MM.1S (cell line): ENCODE data around the gene TMEM69.
A peak's percentile ranks its signal among the peaks of the same experiment; 100 is the strongest.

ENCODE experiments used
- DNase-seq: peaks from one replicate; pipeline ENCODE4 v3.0.0-alpha.2; 2015
- H2AFZ ChIP-seq: fragments of 300-600 bp; sonication (generic); 2 replicates; pipeline ENCODE4 v1.6.0; 2016; ENCODE audit warnings: antibody characterized with exemption, low read length
- H3F3A ChIP-seq: fragments of 300-600 bp; sonication (generic); 2 replicates; pipeline ENCODE4 v1.6.1; 2016; ENCODE audit warnings: mild to moderate bottlenecking, antibody characterized with exemption, low read length, moderate library complexity, mixed read lengths; ENCODE audit not compliant: insufficient read depth
- H3K27ac ChIP-seq: fragments of 300-600 bp; sonication (generic); 2 replicates; pipeline ENCODE4 v1.5.1; 2016; ENCODE audit warnings: mild to moderate bottlenecking, low read length
- H3K27me3 ChIP-seq: fragments of 300-600 bp; sonication (generic); replicated peaks from 2 replicates; pipeline ENCODE4 v1.6.0; 2016; ENCODE audit warnings: low read length; ENCODE audit not compliant: insufficient read depth
- H3K36me3 ChIP-seq: fragments of 300-600 bp; sonication (generic); replicated peaks from 2 replicates; pipeline ENCODE4 v1.6.1; 2016; ENCODE audit warnings: mild to moderate bottlenecking, low read length, mixed read lengths; ENCODE audit not compliant: insufficient read depth
- H3K4me1 ChIP-seq: fragments of 300-600 bp; sonication (generic); 2 replicates; pipeline ENCODE4 v1.6.1; 2016; ENCODE audit warnings: low read length, mixed read lengths
- H3K4me2 ChIP-seq: fragments of 300-600 bp; sonication (generic); 2 replicates; pipeline ENCODE4 v1.6.0; 2016; ENCODE audit warnings: low read depth, low read length
- H3K4me3 ChIP-seq: fragments of 300-600 bp; sonication (generic); 2 replicates; pipeline ENCODE4 v1.5.1; 2016; ENCODE audit warnings: low read length, mixed read lengths
- H3K79me2 ChIP-seq: fragments of 300-600 bp; sonication (generic); 2 replicates; pipeline ENCODE4 v1.6.1; 2016; ENCODE audit warnings: mixed run types, low read length, mixed read lengths
- H3K9ac ChIP-seq: fragments of 300-600 bp; sonication (generic); 2 replicates; pipeline ENCODE4 v1.6.1; 2016; ENCODE audit warnings: low read length, mixed read lengths
- H3K9me2 ChIP-seq: fragments of 300-600 bp; sonication (generic); replicated peaks from 2 replicates; pipeline ENCODE4 v1.6.1; 2016; ENCODE audit warnings: mild to moderate bottlenecking, low read length, mixed read lengths; ENCODE audit not compliant: insufficient read depth
- H3K9me3 ChIP-seq: fragments of 300-600 bp; sonication (generic); replicated peaks from 2 replicates; pipeline ENCODE4 v1.6.1; 2016; ENCODE audit warnings: mild to moderate bottlenecking, low read length, mixed read lengths; ENCODE audit not compliant: insufficient read depth
- H4K20me1 ChIP-seq: fragments of 300-600 bp; sonication (generic); 2 replicates; pipeline ENCODE4 v1.6.1; 2016; ENCODE audit warnings: mild to moderate bottlenecking, low read length, moderate library complexity, mixed read lengths; ENCODE audit not compliant: insufficient read depth
- CTCF ChIP-seq: fragments of 300-600 bp; sonication (generic); IDR thresholded peaks from 2 replicates; pipeline ENCODE4 v1.5.1; 2016; ENCODE audit warnings: antibody characterized with exemption, low read length, mixed read lengths
- EZH2 ChIP-seq: fragments of 300-600 bp; sonication (generic); optimal IDR thresholded peaks from 2 replicates; pipeline ENCODE3; 2017; ENCODE audit warnings: low read depth, mild to moderate bottlenecking, antibody characterized with exemption, low read length, mixed read lengths
- EZH2phosphoT487 ChIP-seq: fragments of 300-600 bp; sonication (generic); IDR thresholded peaks from 2 replicates; pipeline ENCODE4 v1.6.1; 2018; ENCODE audit warnings: antibody characterized with exemption, low read length

Gene TMEM69

GRCh38 chr1:45684402-45684801 is 3.6 kb upstream of the TMEM69 start:
- peaks cover 84% of the 10 kb centered on the region for H3K79me2 ChIP-seq
- H3K4me1 ChIP-seq, result peaks cover 5% of the 10 kb centered on the region; the same call in 1 of the 2 replicates
- H3K4me2 ChIP-seq, result peak overlapping the region; percentile 83
- TF ChIP-seq CTCF, result no peak
- no peak for TF ChIP-seq EZH2
- no peak for TF ChIP-seq EZH2phosphoT487
- H3K9me2 ChIP-seq, result no peaks in the 10 kb centered on the region
- H3K36me3 ChIP-seq, result no peaks in the 10 kb centered on the region
- H2AFZ ChIP-seq, result no peak overlapping the region
- peaks cover 10% of the 10 kb centered on the region; the same call in 1 of the 2 replicates for H4K20me1 ChIP-seq
- DNase-seq, result no peak
- peak overlapping the region; percentile 90; the same call in 1 of the 2 replicates for H3K9ac ChIP-seq
- no peaks in the 10 kb centered on the region for H3K27me3 ChIP-seq
- peak overlapping the region; percentile 99; the same call in 1 of the 2 replicates for H3K4me3 ChIP-seq
- no peak overlapping the region for H3K27ac ChIP-seq
- no peaks in the 10 kb centered on the region for H3K9me3 ChIP-seq
- peaks cover 13% of the 10 kb centered on the region for H3F3A ChIP-seq

GRCh38 chr1:45685308-45686014 is 2.5 kb upstream of the TMEM69 start:
- H3K36me3 ChIP-seq, result no peaks in the 10 kb centered on the region
- H2AFZ ChIP-seq, result peak overlapping the region; percentile 98
- peak overlapping the region; percentile 90 for H3K9ac ChIP-seq
- H3K9me2 ChIP-seq, result no peaks in the 10 kb centered on the region
- H3K9me3 ChIP-seq, result no peaks in the 10 kb centered on the region
- peak overlapping the region; percentile 91; the same call in 1 of the 2 replicates for H3K27ac ChIP-seq
- H4K20me1 ChIP-seq, result peaks cover 10% of the 10 kb centered on the region; the same call in 1 of the 2 replicates
- TF ChIP-seq EZH2phosphoT487, result no peak
- TF ChIP-seq EZH2, result no peak
- no peak for TF ChIP-seq CTCF
- peak overlapping the region; percentile 83 for H3K4me2 ChIP-seq
- no peaks in the 10 kb centered on the region for H3K27me3 ChIP-seq
- H3F3A ChIP-seq, result peaks cover 13% of the 10 kb centered on the region
- peaks cover 84% of the 10 kb centered on the region for H3K79me2 ChIP-seq
- H3K4me3 ChIP-seq, result peak overlapping the region; percentile 99
- 0 out of 2 replicates have a peak, but pooled peaks cover 3% of the 10 kb centered on the region for H3K4me1 ChIP-seq
- DNase-seq, result peak; percentile 22

- Histone ChIP-seq H3K4me2 (peak overlapping the region; percentile 83), H3K79me2 (peaks cover 84% of the 10 kb centered on the region), H3F3A (peaks cover 13% of the 10 kb centered on the region), H3K9me3 (no peaks in the 10 kb centered on the region), H4K20me1 (peaks cover 9% of the 10 kb centered on the region; the same call in 1 of the 2 replicates), H3K4me1 (0 out of 2 replicates have a peak, but pooled peaks cover 3% of the 10 kb centered on the region), H3K4me3 (peak overlapping the region; percentile 99), H2AFZ (peak overlapping the region; percentile 98), H3K9ac (peak overlapping the region; percentile 90), H3K27ac (peak overlapping the region; percentile 91), H3K36me3 (no peaks in the 10 kb centered on the region), H3K9me2 (no peaks in the 10 kb centered on the region), H3K27me3 (no peaks in the 10 kb centered on the region)
- TF ChIP-seq EZH2 (no peak), CTCF (peak; percentile 52), EZH2phosphoT487 (no peak)
- DNase-seq, result peak; percentile 74
Observed at GRCh38 chr1:45686015-45686287, 2.0 kb upstream of the TMEM69 start.
